Inflammatory macrophage (primary cell): ENCODE results near the gene TMCO1.
"Not testable (repeated sequence)": the region's sequence is repeated elsewhere in the genome, so short reads cannot be mapped to it uniquely, and the experiment has no call there.

Experiments used
- DNase-seq, 2 donors: peaks; one replicate each; pipeline ENCODE4 v3.0.0-alpha.2; 2020 to 2022
- total RNA-seq, 18 experiments: gene quantifications; one replicate each; lab custom pipeline; 2026; ENCODE audit warnings: mixed read lengths in 6 of 18, inconsistent platforms in 2 of 18; lab: John Stamatoyannopoulos, UW

Gene TMCO1, protein sequence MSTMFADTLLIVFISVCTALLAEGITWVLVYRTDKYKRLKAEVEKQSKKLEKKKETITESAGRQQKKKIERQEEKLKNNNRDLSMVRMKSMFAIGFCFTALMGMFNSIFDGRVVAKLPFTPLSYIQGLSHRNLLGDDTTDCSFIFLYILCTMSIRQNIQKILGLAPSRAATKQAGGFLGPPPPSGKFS
- total RNA-seq: 49.2 to 110 (median 81.6) reads per million in 18 experiments

DNA sequence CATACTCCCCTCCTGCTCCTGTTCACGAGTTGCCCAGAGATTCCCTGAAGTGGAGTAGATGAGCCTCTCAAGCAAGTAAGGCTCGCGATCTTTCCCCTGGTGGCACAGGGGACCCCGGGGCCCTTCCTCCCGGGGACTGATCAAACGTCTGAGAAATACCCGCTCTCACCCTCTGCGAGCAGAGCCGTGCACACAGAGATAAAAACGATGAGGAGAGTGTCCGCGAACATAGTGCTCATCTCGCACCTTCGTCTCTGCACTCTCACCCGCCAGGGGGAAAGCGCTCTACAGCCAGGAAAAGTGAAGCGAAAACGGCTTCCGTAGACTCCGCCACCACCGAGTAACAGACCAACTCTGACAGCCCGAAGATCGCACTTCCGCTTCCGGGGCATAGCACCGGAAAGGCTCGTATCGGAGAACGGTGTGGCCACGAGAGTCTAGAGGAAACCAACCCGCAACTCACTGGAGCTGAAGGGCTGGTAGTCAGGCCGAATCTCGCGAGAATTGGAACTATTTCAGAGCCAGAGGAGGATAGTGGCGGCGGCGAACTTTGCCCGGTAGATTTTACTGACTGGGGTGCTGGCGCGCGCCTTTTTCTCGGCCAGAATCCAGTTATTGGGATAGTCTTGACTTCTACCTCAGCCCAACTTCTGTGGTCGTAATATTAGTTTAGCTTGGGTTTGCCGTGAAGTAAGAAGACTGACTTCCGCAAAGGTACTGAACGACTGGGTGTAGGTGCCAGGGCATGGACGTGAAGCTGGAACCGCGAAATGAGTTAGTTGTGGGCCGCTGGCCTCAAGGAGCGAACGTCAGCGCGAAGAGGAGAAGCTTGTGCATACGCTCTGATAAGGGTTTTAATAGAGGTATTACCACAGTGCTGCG lies at the start of gene TMCO1:
TSS of gene TMCO1 (minus strand) at position 356 of the 882 bp plus-strand sequence. CDS start at position 239, 117 bp downstream.
- peak; percentile 98 for DNase-seq

DNA sequence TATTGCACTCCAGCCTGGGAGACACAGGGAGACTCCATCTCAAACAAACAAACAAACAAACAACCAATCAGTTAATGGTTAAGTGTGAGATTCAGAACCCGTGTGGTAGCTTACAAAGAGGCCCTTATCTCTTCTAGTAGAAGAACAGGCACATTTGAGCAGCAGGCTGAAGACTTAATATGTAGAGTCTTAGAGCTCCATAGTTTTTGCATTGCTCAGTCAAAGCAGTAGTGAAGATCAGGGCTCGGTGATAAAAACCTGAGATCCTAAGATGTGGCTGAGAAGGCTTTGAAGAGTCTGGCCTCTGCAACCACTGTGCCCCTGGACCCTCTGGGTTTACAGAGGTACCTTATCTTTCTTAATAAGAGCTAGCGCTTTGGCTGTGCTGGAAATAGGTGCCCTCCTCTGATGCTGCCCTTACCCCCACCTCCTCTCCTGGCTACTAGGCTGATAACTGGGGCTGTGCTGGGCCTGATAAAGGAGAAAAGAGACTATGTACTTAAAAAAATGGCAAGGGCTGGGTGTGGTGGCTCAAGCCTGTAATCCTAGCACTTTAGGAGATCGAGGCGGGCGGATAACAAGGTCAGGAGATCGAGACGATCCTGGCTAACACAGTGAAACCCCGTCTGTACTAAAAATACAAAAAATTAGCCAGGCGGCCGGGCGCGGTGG lies 48.3 kb upstream of the TMCO1 start:
- DNase-seq: no peak

DNA sequence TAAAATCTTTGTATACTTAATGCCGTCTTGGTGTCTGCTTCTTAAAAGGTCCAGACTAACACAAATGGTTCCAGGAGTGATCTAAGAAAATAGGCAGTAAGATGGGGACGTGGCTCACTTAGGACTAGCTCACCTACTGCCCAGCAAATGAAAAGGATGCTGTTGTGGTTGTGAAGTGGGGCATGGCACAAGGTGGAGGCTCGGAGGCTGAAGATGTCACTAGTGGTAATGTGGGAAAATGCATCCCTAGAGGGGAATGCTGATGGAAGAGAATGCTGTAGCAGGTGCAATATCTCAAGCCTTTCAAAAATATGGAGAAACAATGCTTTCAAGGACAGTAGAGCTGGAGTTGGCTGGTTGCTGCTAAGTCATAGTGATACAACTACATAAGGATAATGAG lies 47.5 kb upstream of the TMCO1 start:
- no peak for DNase-seq

DNA sequence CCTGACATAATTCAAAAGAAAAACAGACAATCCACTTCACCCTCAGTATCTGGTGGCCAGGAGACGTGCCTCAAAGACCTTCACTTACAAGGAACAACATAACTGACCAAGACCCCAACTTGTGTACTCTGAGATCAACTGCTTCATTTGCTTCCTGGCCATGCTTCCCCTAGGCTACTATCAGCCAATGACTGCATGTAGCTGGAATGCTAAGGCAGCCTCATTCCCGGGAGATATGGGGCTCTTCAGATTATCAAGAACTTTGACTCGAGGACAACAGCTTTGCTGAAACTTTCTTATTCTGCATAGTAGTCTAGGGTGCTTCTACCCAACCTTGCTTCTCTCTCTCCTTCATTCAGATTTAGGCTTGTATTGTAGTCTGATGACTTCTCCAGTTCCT lies 47.1 kb upstream of the TMCO1 start:
- no peak for DNase-seq

DNA sequence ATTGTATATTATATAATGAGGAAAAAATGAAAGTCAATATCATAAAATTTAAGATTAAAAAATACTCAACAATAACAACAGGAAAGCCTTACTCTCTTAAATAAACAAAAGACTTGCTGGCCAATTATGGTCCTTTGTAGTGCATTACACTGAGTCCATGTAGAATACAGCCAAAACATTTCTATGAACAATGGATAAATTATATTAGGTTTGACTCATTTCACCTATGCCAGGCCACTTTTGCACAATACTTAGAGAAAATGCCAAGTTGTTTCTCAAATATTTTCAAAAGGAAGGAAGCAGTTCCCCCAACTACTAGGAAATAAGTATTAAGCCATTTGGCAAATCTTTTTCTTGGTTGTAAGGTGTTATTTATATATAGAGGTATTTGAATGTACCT lies 38.9 kb upstream of the TMCO1 start:
- DNase-seq: no peak

DNA sequence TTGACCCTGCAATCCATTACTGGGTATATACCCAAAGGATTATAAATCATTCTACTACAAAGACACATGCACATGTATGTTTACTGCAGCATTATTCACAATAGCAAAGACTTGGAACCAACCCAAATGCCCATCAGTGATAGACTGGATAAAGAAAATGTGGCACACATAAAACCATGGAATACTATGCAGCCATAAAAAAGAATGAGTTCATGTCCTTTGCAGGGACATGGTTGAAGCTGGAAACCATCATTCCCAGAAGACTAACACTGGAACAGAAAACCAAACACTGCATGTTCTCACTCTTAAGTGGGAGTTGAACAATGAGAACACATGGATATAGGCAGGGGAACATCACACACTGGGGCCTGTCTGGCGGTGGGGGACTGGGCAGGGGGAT lies 35.8 kb upstream of the TMCO1 start:
- not testable (repeated sequence) for DNase-seq

DNA sequence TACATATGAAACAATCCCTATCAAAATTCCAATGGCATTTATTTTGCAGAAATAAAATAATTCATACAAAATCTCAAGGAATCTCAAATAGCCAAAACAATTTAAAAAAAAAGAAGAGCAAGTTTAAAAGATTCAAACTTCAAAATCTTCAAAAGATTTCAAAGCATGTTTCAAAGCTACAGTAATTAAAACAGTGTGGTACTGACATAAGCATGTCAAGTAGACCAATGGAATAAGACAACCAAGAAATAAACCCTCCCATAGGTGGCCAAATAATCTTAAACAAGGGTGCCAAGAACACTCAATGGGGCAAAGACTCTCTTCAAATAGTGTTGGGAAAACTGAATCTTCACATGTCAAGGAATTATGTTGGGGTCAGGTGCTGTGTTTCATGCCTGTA lies 30.7 kb upstream of the TMCO1 start:
- DNase-seq: no peak

DNA sequence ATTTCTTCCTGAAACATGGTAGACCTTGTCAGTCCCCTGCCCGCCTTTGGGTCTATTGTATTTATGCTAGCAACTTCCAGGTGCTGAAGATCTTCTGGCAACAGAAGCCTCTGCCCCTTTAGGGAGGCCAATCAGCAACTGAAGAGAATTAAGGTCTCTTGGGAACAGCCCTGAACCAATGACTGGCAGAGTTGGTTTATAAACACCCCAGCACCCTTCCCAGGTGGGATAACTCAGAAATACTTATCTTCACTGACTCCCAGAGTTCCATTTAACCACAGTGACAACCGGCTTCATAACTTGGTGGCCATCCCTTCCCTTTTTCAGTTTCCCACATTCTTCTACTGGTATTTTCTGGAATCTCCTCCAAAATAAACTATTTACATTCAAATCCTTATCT lies 27.2 kb upstream of the TMCO1 start:
- DNase-seq: no peak

DNA sequence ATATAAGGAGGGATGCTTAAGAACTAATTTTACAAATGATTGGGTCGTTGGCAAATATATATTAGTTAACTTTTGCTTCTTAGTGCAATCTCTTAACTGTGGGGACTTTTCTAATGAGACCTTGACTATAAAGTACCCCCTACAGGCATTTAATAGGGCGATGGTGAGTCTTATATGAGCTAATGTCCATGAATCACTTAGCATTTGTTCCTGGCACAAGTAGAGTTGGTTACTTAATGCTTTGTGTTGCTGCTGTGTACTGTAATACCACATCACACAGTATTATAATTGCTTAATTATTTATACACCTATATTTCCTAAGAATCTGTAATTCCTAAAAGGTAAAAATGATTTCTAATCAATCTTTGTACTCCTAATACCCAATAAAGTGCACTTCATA lies 25.3 kb upstream of the TMCO1 start:
- no peak for DNase-seq

DNA sequence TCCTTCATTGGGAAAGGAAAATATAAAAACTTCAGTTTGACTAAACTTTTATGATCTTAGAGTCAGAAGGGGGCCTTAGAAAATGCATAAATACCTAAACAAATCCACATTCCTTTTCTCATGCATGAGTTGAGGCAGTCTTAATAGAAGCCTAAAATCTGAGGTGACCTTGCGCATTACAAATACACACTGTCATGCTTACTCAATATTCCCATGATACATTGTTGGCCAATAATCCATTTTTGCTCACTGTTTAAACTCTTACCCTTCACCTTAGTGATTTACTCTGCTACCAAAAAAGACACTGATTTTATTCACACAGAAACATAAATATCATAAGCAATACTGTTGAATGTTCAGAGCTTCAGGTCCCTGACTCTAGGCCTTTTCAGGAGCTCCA lies 19.1 kb upstream of the TMCO1 start:
- DNase-seq: no peak

DNA sequence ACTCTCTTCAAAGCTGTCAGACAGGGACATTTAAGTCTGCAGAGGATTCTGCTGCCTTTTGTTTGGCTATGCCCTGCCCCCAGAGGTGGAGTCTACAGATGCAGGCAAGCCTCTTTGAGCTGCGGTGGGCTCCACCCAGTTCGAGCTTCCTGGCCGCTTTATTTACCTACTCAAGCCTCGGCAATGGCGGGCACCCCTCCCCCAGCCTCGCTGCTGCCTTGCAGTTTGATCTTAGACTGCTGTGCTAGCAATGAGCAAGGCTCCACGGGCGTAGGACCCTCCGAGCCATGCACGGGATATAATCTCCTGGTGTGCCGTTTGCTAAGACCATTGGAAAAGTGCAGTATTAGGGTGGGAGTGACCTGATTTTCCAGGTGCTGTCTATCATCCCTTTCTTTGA lies 14.9 kb upstream of the TMCO1 start:
- not testable (repeated sequence) for DNase-seq

DNA sequence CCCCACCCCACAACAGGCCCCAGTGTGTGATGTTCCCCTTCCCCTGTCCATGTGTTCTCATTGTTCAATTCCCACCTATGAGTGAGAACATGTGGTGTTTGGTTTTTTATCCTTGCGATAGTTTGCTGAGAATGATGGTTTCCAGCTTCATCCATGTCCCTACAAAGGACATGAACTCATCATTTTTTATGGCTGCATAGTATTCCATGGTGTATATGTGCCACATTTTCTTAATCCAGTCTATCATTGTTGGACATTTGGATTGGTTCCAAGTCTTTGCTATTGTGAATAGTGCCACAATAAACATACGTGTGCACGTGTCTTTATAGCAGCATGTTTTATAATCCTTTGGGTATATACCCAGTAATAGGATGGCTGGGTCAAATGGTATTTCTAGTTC lies 9.5 kb upstream of the TMCO1 start:
- not testable (repeated sequence) for DNase-seq

DNA sequence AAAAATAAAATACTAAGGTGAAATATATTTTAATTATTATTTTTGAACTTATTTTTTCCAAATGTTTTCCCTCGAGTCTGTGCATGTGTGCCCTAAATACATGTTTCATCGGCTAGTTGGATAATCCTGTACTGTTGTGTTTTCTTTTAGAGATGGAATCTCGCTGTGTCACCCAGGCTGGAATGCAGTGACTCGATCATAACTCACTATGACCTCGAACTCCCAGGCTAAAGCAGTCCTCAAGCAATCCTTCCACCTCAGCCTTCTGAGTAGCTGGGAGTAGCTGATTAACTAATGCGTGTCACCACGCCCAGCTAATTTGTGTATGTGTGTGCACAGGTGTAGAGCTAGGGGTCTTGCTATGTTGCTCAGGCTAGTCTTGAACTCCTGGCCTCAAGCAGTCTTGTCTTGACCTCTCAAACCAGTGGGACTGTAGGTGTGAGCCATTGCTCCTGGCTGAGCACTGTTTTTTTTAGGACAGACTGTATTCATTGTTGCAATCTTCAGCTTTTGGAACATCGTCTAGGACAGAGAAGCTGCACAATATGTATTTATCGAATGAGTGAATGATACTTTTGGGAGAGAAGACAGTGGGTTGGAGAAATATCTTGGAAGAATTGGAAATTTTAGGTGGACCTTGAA lies 4.8 kb upstream of the TMCO1 start:
- no peak for DNase-seq

DNA sequence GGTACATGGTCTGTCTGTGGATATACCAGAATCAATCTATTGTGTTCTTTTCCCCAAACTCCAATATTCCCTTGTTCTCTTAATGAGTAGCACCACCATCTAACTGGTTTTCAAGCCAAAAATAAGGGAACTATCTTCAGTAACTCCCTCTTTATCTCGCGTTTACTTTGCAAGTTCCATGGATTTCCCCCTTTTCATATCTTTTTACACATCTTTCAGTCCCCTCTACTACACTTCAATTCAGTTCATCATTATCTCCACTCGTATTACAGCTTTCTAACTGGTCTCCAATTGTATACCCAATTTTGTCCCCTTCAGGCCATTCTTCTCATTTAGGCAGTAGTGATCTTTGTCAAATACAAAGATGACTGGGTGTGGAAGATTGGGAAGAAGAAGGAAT lies 4.1 kb upstream of the TMCO1 start:
- no peak for DNase-seq

DNA sequence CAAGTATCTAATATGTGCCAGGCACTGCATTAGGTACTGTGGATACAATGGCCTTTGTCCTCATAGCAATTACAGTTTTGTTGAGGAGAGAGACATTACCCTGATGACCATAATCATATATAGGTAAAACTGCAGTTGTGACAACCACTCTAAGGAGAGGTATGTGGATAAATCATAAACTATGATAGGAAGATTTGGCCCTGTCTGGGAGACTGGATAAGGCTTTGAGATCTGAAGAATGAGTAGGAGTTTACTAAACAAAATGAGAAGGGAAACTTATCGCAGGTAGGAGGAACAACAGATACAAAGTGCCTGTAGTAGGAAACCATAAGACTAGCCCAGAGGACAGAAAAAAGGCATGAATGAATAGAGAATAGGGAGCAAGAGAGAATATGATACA lies 4.4 kb downstream of the TMCO1 start:
- DNase-seq: no peak

DNA sequence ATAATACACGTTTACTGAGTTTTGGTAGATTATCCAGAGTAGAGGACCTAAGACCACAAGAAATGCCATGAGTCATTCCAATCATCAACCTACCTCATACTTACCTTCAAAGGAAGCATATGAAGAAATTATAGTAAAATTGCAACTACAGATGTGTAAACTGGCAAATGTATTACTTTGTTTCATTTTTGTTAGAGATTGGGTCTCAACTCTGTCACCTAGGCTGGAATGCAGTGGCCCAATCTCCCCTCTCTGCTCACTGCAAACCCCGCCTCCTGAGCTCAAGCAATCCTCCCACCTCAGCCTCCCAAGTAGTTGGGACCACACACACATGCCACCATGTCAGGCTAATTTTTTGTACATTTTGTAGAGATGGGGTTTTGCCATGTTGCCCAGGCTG lies 5.2 kb downstream of the TMCO1 start:
- no peak for DNase-seq

DNA sequence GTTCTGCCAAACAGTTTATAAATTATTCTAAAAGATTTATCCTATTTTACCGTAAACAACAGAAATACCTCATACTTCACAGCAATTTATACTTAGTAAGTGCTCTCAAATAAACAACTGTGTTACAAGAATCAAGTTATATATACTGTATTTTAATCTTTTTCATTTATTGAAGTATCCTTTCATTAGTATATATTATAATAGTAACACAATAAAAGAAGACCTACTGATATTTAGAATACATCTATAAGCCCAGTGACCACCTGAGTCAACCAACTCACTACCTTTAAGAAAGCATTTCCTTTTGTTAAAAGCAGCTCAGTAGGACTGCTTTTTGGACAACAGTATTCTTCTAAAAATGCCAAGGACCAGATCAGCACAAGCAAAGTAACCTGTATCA lies 5.9 kb downstream of the TMCO1 start:
- no peak for DNase-seq

DNA sequence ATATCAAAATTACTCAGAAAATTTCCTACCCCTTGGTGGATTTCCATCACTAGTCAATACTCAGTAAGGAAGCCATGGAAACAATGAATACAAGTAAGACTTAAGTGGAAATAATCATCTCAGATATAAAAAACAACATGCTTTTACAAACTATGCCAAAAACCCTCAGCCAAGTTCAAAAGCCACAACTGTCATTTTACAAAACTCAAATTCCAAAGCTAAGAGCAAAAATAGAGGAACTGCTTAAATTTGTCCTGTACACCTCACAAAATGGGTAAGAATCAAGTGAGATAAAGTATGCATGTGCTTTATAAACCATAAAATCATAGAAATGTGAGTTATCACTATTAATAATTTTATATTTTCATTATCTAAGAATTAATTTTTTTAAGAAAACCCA lies 9.6 kb downstream of the TMCO1 start:
- no peak for DNase-seq

DNA sequence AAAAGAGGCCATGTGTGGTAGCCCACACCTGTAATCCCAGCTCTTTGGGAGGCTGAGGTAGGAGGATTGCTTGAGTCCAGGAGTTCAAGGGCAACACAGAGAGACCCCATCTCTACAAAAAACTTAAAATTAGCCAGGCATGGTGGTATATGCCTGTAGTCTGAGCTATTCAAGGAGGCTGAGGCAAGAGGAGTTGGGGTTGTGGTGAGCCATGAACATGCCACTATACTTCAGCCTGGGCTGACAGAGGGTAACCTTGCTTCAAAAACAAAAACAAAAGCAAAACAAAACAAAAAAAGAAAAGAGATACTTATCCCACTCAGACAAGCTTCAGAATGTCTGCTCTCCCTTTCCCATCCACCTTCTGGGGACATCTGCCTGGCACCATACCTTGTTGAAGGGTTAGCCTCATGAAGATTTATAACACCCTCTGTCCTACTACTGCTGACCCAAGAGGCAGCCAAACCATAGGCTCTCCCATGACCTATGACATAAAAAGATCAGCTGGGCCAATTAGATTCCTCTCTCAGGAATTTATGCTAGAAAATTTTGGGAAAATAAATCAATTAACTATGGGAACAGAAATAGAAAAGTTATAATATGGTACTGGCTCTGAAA lies 13.2 kb downstream of the TMCO1 start:
- no peak for DNase-seq

DNA sequence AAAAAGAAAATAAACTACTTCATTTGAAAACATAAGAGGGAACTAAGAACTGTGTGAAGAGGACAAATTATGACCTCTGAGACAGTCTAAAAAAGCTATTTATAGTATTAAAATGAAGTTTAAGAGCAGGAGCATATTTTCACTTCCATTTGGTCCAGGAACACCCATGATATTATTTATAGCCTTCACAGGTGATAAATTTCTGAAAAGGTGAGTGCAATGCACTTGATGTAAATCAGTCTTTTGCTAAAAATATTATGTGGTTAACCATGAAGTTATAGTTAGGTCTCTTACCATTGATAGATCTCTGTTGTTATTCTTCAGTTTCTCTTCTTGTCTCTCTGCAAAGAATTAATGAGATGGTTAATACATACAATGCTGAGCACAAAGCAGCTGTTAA lies 14.7 kb downstream of the TMCO1 start:
- no peak for DNase-seq

DNA sequence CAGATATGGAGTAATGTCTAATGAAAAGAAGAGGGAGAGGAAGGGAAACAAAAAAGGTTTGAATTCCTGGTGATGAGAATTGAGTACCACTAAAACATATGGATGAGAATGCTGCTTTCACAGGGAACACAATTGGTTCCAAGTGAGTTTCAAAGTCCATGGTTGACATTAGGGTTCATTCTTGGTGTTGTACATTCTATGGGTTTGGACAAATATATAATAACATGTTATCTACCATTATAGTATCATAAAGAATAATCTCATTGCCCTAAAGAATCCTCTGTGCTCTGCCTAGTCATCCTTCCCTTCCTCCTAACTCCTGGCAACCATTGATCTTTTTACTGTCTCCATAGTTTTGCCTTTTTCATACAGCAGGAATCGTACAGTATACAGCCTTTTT lies 20.1 kb downstream of the TMCO1 start:
- DNase-seq: no peak

DNA sequence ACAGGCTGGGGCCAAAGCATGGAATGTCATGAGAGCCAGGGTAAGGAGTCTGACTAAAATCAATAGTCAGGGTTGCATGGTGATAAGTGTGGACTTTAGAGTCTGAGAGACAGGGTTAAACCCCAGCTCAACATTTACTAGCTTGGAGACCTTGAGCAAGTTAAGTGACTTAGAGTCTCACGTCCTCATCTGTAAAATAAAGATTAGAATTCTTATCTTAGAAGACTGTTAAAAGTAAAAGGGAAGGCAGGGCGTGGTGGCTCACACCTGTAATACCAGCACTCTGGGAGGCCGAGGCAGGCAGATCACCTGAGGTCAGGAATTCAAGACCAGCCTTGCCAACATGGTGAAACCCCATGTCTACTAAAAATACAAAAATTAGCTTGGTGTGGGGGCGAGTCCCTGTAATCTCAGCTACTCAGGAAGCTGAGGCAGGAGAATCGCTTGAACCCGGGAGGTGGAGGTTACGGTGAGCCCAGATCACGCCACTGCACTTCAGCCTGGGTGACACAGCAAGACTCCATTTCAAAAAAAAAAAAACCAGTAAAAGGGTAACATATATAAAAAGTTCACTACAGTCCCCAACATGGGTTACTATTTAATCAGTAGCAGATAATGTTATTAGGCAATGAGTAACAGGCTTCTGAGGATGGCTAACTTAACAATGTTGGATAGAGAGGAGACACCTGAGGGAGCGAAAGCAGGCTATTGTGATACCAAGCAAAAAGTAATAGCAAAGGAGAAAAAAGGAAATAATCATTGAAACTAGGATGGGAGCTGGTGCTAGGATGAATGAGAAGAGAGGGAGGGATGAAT lies 20.8 kb downstream of the TMCO1 start:
- no peak for DNase-seq
